ENCODE measurements around the gene CLDN3.

DNA sequence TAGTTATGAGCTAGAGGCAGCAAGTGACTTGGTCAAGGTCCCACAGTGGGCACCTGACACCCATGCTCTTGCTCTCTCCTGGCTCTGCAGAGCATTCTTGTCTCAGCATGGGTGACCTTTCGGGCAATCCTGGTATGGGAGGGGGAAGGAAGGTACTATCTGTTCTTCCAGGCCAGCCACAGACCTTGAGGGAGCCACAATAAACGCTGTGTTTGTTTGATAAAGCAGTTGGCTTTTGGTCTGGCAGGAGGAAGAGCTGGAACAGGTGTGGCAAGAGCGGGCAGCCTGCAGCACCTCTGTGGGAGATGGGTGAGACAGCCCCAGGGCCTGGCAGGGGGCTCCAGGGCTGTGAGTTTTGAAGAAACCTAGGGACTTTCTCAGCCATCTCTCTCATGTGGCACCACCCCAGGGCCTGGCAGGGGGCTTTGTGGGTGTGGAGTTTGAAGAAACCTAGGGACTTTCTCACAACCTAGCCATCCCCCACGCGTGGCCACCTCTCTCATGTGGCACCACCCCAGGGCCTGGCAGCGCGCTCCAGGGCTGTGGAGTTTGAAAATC, 11.4 kb downstream of the CLDN3 start:
- TF ChIP-seq CTCF (IDR thresholded peaks at IDR 0.05) (no peak), ZFX (IDR thresholded peaks at IDR 0.05; ENCODE audit: borderline replicate concordance) (no peak)

Data from 22Rv1 (cell line).